Stomach (tissue), 9 donors: ENCODE data around the gene PHLDB3. TPM values are rescaled to one million over a fixed set of nuclear protein-coding genes. Genes with fewer than 3 reads are reported as not detected.

Experiments
- DNase-seq, 2 donors: peaks; one replicate each; pipeline versions ENCODE4 v3.0.0 to v3.0.0-alpha.2; 2013 to 2019
- H3K27ac ChIP-seq, 5 donors: fragments of 200-600 bp in 4 of 5; sonication (generic) in 4 of 5; one replicate each; pipeline ENCODE4 v1.5.1; 2013 to 2019; ENCODE audit warnings: mild to moderate bottlenecking in 1 of 5, moderate library complexity in 1 of 5
- H3K27me3 ChIP-seq, 3 donors: fragments of 200-600 bp; sonication (generic); one replicate each; pipeline ENCODE4 v1.5.1; 2017 to 2019; ENCODE audit warnings: mixed run types in 1 of 3
- H3K36me3 ChIP-seq, 4 donors: fragments of 200-600 bp; sonication (generic); 1 replicate in 3 of 4; 2 replicates in 1 of 4; pipeline ENCODE4 v1.5.1; 2016 to 2019
- H3K4me1 ChIP-seq, 4 donors: fragments of 200-600 bp; sonication (generic); one replicate each; pipeline ENCODE4 v1.5.1; 2016 to 2019
- H3K4me3 ChIP-seq, 4 donors: fragments of 200-600 bp; sonication (generic) in 3 of 4; one replicate each; pipeline ENCODE4 v1.5.1; 2016 to 2019; ENCODE audit warnings: mild to moderate bottlenecking in 1 of 4
- H3K9me3 ChIP-seq, 4 donors: fragments of 200-600 bp; sonication (generic); one replicate each; pipeline ENCODE4 v1.5.1; 2016 to 2019
- EP300 ChIP-seq: sonication (generic); formaldehyde crosslinking; IDR thresholded peaks from one replicate; pipeline ENCODE4 v1.6.1; 2017; ENCODE audit warnings: antibody characterized with exemption
- POLR2A ChIP-seq, 4 donors: fragments of 450-650 bp; IDR thresholded peaks; one replicate each; pipeline ENCODE4 v1.6.1; 2016; ENCODE audit warnings: antibody characterized with exemption in 4 of 4, control low read depth in 2 of 4, mild to moderate bottlenecking in 1 of 4, moderate library complexity in 1 of 4
- POLR2AphosphoS5 ChIP-seq, 3 donors: sonication (generic); formaldehyde crosslinking; IDR thresholded peaks; one replicate each; pipeline ENCODE4 v1.6.1; 2016; ENCODE audit warnings: antibody characterized with exemption in 3 of 3
- WGBS, 5 donors: extraction: QIAGEN DNeasy Blood & Tissue Kit in 3 of 5; methylation state at CpG; one replicate each; pipeline versions ENCODE4 v1.1.5 to v1.1.7; 2013 to 2018; 5-methylcytosine and 5-hydroxymethylcytosine counted together
- intact Hi-C: fragments of 100-400 bp; cut with DNase I; formaldehyde crosslinking; loops from one replicate; pipeline ENCODE4 v1.15.1; 2023; ENCODE audit warnings: low total_unique reads
- polyA plus RNA-seq, 3 donors: library from polyadenylated mRNA; stranded (reverse); fragments of 200-250 nt; gene quantifications; one replicate each; pipeline ENCODE4 v1.2.3, GENCODE V29; 2013
- total RNA-seq, 5 donors: library from RNA; depleted of rRNA; stranded (reverse); fragments of >200 nt; gene quantifications; one replicate each; pipeline versions ENCODE4 v1.1.0 to v1.2.3, GENCODE V29; 2014 to 2016
- TF ChIP-seq, protein P1 (sequence below), 7 experiments: fragments of 450-650 bp in 4 of 7; fragments of 200-600 bp in 3 of 7; sonication (generic) in 3 of 7; IDR thresholded peaks; one replicate each; pipeline ENCODE4 v1.5.1; 2016 to 2019; ENCODE audit warnings: antibody characterized with exemption in 7 of 7, control low read depth in 2 of 7, mild to moderate bottlenecking in 1 of 7
- donor health status: healthy with polysubstance abuse.
- donor health status: Bipolar disorder and iron deficiency.
- donor health status: healthy.

Gene PHLDB3
- total and polyA plus RNA-seq, 8 donors, result 2.0 to 55.3 (median 9.5) TPM; not detected in 1

DNA sequence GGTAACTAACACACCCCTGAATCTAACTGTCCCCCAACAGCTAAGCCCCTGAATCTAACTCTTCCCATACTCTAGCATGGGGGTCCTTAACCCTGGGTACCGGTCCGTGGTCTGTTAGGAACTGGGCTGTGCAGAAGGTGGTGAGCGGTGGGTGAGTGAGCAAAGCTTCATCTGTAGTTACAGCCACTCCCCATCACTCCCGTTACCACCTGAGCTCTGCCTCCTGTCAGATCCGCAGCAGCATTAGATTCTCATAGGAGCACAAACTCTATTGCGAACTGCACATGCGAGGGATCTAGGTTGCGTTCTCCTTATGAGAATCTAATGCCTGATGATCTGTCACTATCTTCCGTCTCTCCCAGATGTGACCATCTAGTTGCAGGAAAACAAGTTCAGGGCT is 6.2 kb upstream of the PHLDB3 start:
- no peak for DNase-seq
- Histone ChIP-seq H3K27me3 (no peaks in the 10 kb centered on the region), H3K9me3 (no peaks in the 10 kb centered on the region), H3K27ac (no peak overlapping the region), H3K36me3 (peaks cover 20 to 62% (median 56%) of the 10 kb centered on the region in 4 donors), H3K4me3 (no peak overlapping the region), H3K4me1 (peaks cover 0 to 4% (median 0%) of the 10 kb centered on the region in 4 donors)
- intact Hi-C loops, result no loop called here
- WGBS, 5 donors, result 94 to 98% (median 96%) methylated on average over 9 of the region's 9 CpGs
- TF ChIP-seq POLR2AphosphoS5 (IDR thresholded peaks at IDR 0.05), result no peak
- TF ChIP-seq POLR2A (IDR thresholded peaks at IDR 0.05), result no peak
- TF ChIP-seq EP300, result no peak
- TF ChIP-seq, protein P1, sequence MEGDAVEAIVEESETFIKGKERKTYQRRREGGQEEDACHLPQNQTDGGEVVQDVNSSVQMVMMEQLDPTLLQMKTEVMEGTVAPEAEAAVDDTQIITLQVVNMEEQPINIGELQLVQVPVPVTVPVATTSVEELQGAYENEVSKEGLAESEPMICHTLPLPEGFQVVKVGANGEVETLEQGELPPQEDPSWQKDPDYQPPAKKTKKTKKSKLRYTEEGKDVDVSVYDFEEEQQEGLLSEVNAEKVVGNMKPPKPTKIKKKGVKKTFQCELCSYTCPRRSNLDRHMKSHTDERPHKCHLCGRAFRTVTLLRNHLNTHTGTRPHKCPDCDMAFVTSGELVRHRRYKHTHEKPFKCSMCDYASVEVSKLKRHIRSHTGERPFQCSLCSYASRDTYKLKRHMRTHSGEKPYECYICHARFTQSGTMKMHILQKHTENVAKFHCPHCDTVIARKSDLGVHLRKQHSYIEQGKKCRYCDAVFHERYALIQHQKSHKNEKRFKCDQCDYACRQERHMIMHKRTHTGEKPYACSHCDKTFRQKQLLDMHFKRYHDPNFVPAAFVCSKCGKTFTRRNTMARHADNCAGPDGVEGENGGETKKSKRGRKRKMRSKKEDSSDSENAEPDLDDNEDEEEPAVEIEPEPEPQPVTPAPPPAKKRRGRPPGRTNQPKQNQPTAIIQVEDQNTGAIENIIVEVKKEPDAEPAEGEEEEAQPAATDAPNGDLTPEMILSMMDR (IDR thresholded peaks at IDR 0.05), result no peak

DNA sequence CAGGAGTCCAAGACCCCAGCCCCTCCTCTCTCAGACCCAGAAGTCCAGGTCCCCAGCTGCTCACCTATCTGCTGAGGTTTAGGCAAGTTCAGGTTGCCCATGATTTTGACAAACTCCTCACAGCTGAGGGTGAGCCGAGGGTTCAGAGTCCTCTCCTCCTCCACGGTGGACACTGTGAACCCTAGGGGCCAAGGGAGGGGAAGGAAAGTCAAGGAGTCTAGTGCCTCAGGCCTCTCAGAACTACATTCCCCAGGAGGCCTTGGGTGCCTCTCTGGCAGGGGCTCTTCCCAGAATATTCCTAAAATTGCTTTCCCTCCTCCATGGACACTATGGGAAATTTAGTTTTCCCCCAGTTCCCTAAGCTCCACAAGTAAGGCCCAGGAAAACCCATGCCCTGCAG is 3.3 kb upstream of the PHLDB3 start:
- Histone ChIP-seq H3K36me3 (peaks cover 16 to 49% (median 45%) of the 10 kb centered on the region in 4 donors), H3K27me3 (no peaks in the 10 kb centered on the region), H3K4me3 (no peak overlapping the region), H3K4me1 (peaks cover 12 to 20% (median 16%) of the 10 kb centered on the region in 4 donors), H3K9me3 (no peaks in the 10 kb centered on the region), H3K27ac (no peak overlapping the region)
- intact Hi-C loops, result no loop called here
- no peak for DNase-seq
- TF ChIP-seq POLR2AphosphoS5 (IDR thresholded peaks at IDR 0.05) (no peak), POLR2A (IDR thresholded peaks at IDR 0.05) (no peak), EP300 (no peak)
- TF ChIP-seq, protein P1 (IDR thresholded peaks at IDR 0.05), result no peak
- WGBS, 5 donors, result 60 to 93% (median 80%) methylated on average over 1 to 2 of the region's 2 CpGs

DNA sequence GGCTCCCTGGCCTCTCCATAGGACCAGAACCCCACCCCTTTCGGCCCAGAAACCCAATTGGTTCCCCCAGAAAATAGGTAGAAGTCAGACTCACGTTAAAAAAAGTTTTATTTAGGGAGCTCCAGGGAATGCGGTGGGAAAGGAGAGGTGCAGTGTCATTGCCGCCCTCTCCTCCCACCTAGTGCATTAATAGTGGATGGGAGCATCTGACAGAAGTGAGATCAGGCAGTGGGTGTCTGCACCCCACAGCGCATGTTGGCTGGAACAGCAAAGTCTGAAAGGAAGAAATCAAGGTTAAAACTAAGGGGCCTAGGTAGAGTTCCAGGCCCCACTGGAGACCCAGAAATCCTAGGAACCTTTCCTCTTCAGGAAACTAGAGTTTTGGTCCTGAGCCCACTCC is 2.1 kb upstream of the PHLDB3 start:
- no peaks in the 10 kb centered on the region for H3K27me3 ChIP-seq
- no peak for DNase-seq
- peaks cover 16 to 52% (median 44%) of the 10 kb centered on the region in 4 donors for H3K36me3 ChIP-seq
- H3K9me3 ChIP-seq, result no peaks in the 10 kb centered on the region
- 84 to 94% (median 89%) methylated on average over 5 of the region's 5 CpGs for WGBS, 5 donors
- intact Hi-C loops, result no loop called here
- TF ChIP-seq, protein P1 (IDR thresholded peaks at IDR 0.05), result no peak
- TF ChIP-seq POLR2A (IDR thresholded peaks at IDR 0.05) (no peak), POLR2AphosphoS5 (IDR thresholded peaks at IDR 0.05) (no peak), EP300 (no peak)
- H3K27ac ChIP-seq, result no peak overlapping the region
- H3K4me1 ChIP-seq, result peaks cover 12 to 33% (median 24%) of the 10 kb centered on the region in 4 donors
- H3K4me3 ChIP-seq, result no peak overlapping the region

DNA sequence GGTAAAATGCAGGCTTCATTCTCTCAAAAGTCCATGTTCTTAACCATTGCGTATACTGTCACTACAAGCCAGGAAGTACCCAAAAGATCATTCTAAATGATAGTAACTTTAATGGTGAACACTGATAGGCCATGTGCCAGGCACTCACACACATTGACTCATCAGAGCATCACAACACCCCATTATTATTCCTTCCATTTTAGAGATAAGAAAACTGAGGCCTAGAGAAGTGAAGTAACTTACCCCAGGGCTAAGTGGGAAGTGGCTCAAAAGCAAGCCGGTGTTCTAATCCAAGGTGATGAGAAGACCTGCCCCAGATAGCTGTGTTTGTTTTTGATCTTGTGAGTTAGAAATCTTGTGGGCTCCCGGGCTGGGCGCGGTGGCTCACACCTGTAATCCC is 1.4 kb upstream of the PHLDB3 start:
- intact Hi-C loops, result no loop called here

More for the DNA sequence above, 1.4 kb upstream of the PHLDB3 start:
- H3K4me1 ChIP-seq, result peaks cover 12 to 37% (median 27%) of the 10 kb centered on the region in 4 donors
- H3K4me3 ChIP-seq, result no peak overlapping the region
- TF ChIP-seq EP300, result no peak
- TF ChIP-seq, protein P1 (IDR thresholded peaks at IDR 0.05), result no peak
- TF ChIP-seq POLR2AphosphoS5 (IDR thresholded peaks at IDR 0.05), result no peak
- TF ChIP-seq POLR2A (IDR thresholded peaks at IDR 0.05), result no peak
- WGBS, 5 donors, result 91 to 94% (median 93%) methylated on average over 5 of the region's 5 CpGs
- H3K9me3 ChIP-seq, result no peaks in the 10 kb centered on the region
- no peak overlapping the region for H3K27ac ChIP-seq
- DNase-seq, result no peak
- H3K36me3 ChIP-seq, result peaks cover 16 to 49% (median 42%) of the 10 kb centered on the region in 4 donors
- H3K27me3 ChIP-seq, result no peaks in the 10 kb centered on the region
